Measurements from ENCODE around the gene UTP4.

DNA sequence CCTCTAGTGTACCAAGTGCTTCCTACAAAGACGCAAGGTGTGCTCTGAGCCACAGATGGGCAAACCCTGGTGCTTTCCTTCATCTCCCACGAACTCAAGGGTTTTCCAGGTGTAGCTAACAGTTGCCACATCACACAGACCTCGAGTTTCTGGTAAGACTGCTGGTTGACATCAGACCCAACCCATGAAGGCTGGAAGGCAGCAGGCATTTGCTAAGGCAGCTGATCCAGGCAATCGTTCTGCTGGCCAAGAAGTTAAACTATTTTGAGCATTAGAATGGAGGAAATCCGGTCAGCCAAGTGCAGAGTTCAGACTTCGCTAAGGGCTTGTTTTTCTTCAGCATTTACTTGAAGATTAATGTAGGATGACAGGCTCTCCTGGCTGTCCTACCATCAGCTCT, 15.5 kb upstream of the UTP4 start:
- TF ChIP-seq, protein P1, sequence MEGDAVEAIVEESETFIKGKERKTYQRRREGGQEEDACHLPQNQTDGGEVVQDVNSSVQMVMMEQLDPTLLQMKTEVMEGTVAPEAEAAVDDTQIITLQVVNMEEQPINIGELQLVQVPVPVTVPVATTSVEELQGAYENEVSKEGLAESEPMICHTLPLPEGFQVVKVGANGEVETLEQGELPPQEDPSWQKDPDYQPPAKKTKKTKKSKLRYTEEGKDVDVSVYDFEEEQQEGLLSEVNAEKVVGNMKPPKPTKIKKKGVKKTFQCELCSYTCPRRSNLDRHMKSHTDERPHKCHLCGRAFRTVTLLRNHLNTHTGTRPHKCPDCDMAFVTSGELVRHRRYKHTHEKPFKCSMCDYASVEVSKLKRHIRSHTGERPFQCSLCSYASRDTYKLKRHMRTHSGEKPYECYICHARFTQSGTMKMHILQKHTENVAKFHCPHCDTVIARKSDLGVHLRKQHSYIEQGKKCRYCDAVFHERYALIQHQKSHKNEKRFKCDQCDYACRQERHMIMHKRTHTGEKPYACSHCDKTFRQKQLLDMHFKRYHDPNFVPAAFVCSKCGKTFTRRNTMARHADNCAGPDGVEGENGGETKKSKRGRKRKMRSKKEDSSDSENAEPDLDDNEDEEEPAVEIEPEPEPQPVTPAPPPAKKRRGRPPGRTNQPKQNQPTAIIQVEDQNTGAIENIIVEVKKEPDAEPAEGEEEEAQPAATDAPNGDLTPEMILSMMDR (IDR thresholded peaks at IDR 0.05; ENCODE audit: borderline replicate concordance, extremely low read depth, low read length, poor library complexity, severe bottlenecking): no peak
- TF ChIP-seq EZH2 (IDR thresholded peaks at IDR 0.05; ENCODE audit: borderline replicate concordance, low read depth, low read length, severe bottlenecking): no peak

All from DND-41 (cell line).